Right lung (tissue), 10 donors: Measurements from ENCODE around the gene BCL2L2. TPM values are rescaled to one million over a fixed set of nuclear protein-coding genes. Genes with fewer than 3 reads are reported as not detected.
"Not testable (repeated sequence)": the region's sequence is repeated elsewhere in the genome, so short reads cannot be mapped to it uniquely, and the experiment has no call there.

ENCODE experiments used
- DNase-seq, 2 donors: peaks; one replicate each; pipeline ENCODE4 v3.0.0-alpha.2; 2013
- long read RNA-seq, 8 donors: transcript quantifications; one replicate each; lab custom pipeline, GENCODE V29; 2026
- polyA plus RNA-seq, 5 donors: library from polyadenylated mRNA; unstranded; fragments of 120-200 nt; gene quantifications; one replicate each; pipeline versions ENCODE4 v1.2.1 to v1.2.3, GENCODE V29; 2013; ENCODE audit warnings: inconsistent platforms in 1 of 5, low replicate concordance in 1 of 5; ENCODE audit not compliant: insufficient read length in 5 of 5, insufficient read depth in 1 of 5

The BCL2L2 gene, protein sequence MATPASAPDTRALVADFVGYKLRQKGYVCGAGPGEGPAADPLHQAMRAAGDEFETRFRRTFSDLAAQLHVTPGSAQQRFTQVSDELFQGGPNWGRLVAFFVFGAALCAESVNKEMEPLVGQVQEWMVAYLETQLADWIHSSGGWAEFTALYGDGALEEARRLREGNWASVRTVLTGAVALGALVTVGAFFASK
- polyA plus RNA-seq = 10 to 100 TPM; 35.9 to 42.0 (median 37.3) TPM
- long read RNA-seq, donor 1, partial matches to known transcripts = 0 of 1 reads
- long read RNA-seq, donor 1, other reads (novel, unspliced or antisense) = 0 of 1 reads
- long read RNA-seq, donor 2, partial matches to known transcripts = 0 of 5 reads
- long read RNA-seq, donor 2, other reads (novel, unspliced or antisense) = 0 of 5 reads
- long read RNA-seq, donor 3, partial matches to known transcripts = 0 of 1 reads
- long read RNA-seq, donor 3, other reads (novel, unspliced or antisense) = 0 of 1 reads
- long read RNA-seq, donor 4, partial matches to known transcripts = 0 of 3 reads
- long read RNA-seq, donor 4, other reads (novel, unspliced or antisense) = 0 of 3 reads
- long read RNA-seq, donor 5, partial matches to known transcripts = 30 of 34 reads
- long read RNA-seq, donor 5, other reads (novel, unspliced or antisense) = 0 of 34 reads
- long read RNA-seq, donor 6, partial matches to known transcripts = 0 of 3 reads
- long read RNA-seq, donor 6, other reads (novel, unspliced or antisense) = 0 of 3 reads
- long read RNA-seq, donor 7, partial matches to known transcripts = 0 of 2 reads
- long read RNA-seq, donor 7, other reads (novel, unspliced or antisense) = 0 of 2 reads
- long read RNA-seq, donor 8, partial matches to known transcripts = 0 of 2 reads
- long read RNA-seq, donor 8, other reads (novel, unspliced or antisense) = 0 of 2 reads

DNA sequence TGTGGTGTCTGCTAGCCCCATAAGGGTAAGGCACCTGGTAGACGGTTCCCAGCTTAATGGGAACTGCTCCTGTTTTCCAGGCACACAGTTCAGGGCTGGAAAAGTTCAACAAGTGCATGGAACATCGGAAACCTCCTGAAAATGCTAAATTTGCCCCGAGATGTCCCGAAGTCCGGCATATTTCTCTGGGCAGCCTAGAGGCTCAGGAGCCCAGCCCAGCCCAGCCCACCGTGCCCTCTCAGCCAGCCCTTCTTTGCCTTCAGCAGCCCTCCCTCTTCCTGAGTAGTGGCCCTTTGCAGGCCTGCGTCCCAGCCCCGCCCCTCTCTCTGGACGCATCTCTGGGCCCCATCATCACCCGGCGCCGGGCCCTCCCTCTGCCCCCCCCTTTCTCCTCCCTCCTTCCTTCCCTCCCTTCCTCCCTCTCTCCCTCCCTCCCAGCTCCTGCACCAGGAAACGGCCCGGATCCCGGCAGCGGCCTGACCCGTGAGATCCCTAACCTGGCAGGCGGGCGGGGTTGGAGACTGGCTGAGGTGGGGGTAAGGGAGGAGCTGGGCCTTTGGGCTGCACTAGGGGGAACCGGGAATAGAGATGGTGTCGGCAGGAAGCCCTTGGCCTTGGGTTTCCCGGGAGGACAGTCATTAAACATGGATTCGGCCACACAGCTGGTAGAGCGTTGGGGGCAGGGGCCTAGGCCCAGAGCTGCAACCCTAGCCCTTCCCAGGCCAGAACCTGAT is at the start of gene BCL2L2:
TSS of gene BCL2L2 (plus strand) at position 422 of the 734 bp plus-strand sequence. CDS start 935 bp downstream, outside the sequence.
- peak; percentile 91 to 93 for DNase-seq

DNA sequence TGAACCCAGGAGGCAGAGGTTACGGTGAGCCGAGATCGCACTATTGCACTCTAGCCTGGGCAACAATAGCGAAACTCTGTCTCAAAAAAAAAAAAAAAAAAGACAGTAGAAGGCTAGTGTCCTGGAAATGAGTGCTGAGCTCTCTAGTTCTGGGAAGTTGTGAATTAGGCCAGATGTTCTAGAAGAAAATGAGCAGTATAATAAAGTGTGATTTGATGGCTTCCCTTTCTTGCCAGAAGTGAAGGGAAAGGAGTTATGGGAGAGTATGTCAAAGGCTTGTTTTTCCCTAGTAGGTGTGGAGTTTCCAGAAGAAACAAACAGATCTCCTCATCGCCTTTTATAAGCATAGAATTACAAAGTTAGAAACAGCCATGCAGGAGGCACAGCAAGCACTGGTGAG is 48.4 kb upstream of the BCL2L2 start:
- no peak for DNase-seq

DNA sequence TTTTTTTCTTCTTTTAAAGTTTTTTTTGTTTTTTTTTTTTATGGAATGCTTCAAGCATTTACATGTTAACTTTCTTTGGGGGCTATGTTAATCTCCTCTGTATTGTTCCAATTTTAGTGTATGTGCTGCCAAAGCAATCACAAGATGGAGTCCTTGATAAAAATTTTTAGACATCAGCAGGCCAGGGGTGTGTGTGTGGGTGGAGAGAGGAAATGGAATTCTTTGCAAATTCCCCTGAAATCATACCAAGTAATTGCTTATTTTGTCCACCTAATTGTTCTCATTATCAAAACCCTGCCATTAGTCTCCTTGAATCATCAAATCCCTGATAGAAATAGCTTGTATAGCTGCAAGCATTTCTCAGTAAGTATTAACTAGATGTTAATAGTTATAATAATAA is 47.2 kb upstream of the BCL2L2 start:
- no peak for DNase-seq

DNA sequence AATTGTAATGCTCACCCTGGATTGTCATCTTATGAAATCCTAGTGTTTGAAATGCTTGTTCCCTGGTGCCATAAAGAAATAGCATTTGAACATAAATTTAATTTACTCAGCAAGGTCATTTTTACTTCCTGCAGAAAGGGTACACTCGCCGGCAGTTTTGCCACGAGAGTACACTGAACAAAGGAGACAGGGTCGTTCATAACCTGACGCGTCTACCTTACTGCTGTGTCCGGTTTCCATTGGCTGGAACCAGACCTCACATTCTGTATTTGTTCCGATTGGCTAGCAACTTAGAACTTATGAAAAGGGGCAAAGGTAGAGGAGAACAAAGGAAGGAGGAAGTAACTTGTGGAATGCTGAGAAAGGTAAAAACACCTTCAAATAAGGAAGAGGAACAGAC is 45.8 kb upstream of the BCL2L2 start:
- DNase-seq = not testable (repeated sequence)

DNA sequence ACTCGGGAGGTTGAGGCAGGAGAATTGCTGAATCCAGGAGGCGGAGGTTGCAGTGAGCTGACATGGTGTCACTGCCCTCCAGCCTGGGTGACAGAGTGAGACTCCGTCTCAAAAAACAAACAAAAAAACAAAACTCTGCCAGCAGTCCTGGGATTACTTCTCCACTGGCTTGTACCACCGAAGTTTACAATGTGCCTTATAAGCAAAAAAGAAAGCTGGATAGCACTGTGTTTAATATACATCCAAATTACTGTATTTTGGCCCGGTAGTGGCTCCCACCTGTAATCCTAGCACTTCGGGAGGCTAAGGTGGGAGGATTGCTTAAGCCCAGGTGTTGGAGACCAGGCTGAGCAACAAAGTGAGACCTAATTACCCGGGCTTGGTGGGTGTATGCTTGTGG is 37.4 kb upstream of the BCL2L2 start:
- no peak for DNase-seq

DNA sequence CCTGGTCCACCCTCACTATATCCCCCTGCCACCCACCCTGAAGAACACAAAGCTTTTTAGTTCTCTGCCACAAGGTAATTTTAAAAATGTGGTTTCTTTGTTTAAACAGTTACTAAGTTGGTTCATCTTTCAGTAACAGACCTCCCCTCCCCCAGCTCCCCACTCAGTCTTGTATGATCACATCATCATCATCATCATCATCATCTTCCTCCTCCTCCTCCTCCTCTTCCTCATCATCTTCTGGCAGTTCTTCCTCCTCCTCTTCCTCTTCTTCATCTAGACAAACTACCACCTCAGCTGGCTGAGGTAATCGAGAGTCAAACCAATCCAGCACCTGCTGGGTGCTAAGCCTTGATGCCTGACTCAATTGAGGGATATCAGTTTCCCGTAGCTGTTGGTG is 31.2 kb upstream of the BCL2L2 start:
- DNase-seq = no peak

DNA sequence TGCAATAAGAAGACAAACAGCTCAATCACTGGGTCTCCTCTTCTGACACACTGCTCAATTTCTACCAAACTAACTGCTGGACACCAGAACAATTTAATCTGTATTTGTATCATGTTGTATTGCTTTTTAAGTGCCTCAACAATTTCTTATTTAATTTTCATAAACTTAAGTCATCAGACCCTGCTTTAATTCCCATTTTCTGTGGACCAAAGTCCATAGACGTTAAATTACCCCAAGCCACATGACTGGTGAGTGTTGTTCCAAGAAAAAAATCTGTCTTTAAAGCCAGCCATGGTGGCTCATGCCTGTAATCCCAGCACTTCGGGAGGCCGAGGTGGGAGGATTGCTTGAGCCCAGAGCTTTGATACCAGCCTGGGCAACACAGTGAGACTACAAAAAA is 29.4 kb upstream of the BCL2L2 start:
- no peak for DNase-seq

DNA sequence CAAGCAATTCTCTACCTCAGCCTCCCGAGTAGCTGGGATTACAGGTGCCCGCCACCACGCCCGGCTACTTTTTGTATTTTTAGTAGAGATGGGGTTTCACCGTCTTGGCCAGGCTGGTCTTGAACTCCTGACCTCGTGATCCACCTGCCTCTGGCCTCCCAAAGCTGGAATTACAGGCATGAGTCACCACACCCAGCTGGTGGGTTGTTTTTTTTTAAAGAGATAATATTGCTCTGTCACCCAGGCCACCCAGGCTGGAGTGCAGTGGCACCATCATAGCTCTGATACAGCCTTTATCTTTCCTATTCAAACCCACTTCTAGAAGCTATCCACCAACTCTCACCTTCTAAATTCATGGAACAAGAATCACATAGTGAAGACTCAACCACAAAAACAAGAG is 28.7 kb upstream of the BCL2L2 start:
- not testable (repeated sequence) for DNase-seq

DNA sequence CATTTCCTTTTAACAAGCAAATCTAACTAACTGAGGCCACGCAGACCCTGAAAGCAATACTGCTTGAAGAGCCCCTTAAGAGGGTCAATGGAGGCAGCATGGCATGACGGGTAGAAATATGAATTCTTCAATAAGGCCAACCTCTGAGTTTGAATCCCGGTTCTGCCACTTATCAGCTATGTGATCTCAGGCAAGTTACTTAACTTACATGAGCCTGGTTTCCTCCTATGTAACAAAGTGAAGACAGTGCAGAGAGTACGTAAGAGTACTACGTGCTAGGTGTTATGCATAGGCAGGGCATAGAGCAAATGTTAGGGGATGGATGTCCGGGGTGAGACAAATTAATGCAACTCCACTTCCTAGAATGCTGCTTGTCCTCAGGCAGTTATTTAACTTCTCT is 25.4 kb upstream of the BCL2L2 start:
- no peak for DNase-seq

DNA sequence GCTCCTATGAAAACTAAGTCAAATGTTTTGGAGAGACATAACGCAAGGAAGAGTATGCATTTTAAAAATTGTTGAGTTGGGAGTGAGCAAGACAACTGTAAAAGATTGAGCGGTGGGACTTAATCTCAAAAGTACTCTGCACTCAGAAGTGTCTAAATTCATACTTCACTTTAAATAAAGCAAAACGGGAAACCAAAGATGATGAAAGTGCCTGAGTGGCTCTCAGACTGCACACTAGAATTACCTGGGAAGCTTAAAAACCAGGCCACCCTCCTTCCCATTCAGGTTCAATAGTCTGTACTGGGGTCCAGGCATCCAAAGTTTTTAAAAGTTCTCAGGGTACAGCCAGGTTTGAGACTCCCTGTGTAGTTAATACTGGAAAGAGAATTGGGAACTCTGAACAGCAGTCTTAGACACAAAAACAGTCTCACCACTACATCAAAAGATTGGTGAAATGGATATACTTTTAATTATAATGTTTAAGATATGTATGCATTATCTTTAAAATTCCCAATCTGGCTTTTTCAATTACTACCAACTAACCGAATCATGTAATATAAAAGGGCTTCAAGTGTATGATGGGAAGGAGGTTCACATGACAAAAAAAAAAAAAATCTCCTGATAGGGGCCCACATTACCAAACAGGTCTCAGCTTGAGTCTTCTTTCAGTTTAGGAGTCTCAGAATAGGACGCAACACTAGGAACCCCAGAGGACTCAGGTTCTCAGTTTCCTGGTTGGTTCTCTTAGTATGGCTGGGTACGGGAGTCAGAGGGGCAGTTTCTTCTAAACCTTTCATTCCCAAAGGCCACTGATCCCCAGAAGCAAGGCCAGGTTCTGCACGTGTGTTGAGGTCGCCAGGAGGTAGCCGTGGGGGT is 21.7 kb upstream of the BCL2L2 start:
- DNase-seq = peak in 1 of 2 donors; percentile 20

DNA sequence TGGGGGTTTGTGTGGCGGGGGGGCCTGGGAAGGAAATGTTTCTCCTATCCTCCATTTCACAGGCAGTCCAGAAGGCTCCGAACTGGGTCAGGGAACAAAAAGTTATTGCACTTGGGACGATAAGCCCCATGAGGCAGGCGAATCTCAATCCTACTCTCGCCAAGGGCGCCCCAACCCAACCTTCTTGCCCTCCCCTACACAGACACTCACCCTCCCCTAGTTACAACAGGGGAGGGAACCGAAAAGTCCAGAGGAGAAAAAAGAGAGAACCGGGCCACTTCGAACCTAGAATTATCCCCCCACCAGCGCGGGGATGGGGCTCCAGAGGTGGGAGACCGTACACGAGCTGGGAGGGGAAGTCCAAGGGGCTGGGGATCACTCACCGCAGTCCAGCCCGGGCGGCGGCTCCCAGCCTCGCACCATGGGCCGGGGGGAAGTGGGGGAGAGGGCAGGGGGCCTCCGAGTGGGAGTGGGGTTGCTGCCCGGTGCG is 21.1 kb upstream of the BCL2L2 start:
- DNase-seq = no peak

DNA sequence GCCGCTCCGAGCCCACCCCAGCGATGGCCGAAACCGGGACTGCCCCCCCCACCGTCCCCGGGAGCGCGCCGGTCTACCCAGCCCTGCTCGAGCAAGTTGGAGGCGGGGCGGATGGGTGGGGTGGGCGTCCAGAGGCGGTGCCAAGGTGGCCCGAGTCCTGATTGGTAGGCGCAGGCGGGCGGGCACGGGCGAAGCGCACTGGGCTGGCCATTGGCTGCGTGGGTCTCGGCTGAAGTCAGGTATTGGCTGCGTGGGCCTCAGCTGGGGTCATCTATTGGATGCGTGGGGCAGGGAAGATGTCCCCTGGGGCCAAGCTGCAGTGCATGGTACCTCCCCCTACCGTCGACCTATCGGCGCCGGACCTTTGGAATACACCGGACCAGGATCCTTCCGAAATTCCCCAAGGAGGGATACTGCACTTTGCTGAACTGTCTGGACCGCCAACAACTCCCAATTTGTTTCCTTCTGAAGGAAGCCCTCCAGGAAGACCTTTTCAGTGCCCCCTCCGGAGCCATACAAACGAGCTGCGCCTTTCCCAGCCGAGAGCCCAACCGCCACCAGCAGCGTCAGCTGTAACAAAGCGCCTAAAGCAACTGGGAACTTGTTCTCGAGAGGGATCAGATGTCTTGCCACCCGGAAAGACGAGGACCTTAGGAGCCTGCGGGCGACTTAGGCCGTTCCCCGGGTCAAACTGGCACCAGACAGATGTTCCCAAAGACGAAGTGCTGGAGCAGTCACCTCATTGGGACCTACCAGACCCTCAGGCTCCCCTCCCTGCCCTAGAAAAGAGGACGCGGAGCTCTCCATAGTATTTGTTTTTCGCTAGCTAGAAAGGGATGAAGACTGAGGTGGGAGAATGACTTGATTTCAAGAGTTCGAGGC is 20.4 kb upstream of the BCL2L2 start, which contains the start of gene HOMEZ:
TSS of gene HOMEZ (minus strand) at position 113 of the 882 bp plus-strand sequence. CDS start 180 bp downstream, outside the sequence.
- DNase-seq = peak; percentile 94 to 97

DNA sequence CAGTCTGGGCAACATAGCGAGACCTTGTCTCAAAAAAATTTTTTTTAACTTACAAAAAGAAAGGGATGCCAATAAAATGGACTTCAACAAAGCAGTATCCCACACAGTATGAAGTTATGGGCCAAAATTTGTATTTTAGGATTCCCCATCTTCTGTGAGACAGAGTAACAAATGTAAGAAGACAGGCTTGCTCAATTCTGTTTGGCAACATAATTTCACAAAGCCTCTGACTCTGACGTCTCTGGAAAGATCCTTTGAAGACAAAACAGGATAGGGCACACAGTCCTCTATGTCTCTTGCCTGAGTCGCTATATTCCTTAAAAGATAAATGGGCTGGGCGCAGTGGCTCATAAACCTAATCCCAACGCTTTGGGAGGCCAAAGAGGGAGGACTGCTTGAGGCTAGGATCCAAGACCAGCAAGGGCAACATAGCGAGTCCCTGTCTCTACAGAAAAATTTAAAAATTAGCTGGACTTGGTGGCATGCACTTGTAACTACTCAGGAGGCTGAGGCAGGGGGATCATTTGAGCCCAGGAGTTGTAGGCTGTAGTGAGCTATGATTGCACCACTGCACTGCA is 19.6 kb upstream of the BCL2L2 start:
- DNase-seq = no peak

DNA sequence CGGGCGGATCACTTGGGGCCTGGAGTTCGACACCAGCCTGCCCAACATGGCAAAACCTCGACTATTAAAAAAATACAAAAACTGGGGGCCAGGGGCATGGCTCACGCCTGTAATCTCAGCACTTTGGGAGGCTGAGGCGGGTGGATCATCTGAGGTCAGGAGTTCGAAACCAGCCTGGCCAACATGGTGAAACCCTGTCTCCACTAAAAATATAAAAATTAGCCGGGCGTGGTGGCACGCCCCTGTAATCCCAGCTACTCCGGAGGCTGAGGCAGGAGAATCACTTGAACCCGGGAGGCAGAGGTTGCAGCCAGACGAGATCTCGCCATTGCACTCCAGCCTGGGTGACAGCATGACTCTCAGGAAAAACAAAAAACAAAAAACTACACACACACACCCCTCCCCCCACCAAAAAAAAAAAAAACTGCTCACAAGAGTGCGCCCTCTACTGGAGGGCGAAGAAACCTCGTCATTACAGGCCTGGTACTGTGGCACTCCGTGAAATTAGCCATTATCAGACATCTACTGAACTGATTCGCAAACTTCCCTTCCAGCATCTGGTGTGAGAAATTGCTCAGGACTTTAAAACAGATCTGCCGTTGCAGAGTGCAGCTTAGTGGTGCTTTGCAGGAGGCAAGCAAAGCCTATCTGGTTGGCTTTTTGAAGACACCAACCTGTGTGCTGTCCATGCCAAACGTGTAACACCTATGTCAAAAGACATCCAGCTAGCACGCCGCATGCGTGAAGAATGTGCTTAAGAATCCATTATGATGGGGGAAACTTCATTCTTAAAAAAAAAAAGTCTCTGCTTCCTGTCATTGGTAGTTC is 11.7 kb upstream of the BCL2L2 start:
- DNase-seq = peak in 1 of 2 donors; percentile 49

DNA sequence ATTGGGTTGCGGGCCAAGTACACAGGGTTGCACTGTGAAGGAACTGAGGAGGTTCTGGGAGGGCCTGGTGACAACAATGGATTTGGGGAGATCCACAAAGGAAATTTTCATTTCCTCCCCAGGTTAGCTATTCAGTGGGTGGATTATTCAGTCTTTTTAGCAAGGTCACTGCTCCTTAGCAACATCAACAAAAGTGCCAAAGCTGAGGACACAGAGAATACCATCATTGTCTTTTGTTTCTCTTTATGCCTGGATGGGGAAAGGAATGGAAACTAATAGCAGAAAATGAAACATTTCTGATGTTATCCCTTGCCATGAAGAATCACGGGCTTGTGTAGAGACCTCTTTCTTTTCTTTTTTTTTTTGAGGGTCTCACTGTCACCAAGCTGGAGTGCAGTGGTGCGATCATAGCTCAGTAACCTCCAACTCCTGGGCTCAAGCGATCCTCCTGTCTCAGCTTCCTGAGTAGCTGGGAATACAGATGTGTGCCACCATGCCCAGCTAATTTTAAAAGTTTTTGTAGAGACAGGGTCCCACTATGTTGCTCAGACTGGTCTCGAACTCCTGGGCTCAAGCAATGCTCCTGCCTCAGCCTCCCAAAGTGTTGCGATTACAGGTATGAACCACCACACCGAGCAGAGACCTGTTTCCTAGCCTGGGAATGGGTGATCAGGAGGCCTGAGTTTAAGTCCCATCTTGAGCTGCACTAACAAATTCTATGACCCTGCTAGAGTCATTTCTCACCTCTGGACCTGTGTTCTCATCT is 10.4 kb upstream of the BCL2L2 start:
- no peak for DNase-seq

DNA sequence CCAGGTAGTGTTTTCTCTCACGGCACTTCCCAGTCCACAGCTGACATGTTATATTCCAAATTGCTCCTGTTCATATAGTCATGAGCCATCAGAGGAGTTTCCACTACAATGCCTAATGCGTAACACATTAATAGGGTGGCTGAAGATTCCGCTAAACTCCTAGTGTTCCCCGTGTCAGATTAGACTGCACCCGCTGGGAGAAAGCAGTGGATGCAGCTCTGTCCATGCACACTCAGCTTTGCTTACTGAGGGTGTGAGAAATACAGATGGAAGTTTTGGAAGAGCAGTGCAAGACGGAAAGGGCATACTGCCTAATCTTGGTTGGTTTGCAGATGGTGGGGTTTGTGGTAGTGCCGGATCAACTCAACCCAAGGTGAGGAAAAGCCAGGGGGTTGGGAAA is 9.5 kb upstream of the BCL2L2 start:
- DNase-seq = no peak

DNA sequence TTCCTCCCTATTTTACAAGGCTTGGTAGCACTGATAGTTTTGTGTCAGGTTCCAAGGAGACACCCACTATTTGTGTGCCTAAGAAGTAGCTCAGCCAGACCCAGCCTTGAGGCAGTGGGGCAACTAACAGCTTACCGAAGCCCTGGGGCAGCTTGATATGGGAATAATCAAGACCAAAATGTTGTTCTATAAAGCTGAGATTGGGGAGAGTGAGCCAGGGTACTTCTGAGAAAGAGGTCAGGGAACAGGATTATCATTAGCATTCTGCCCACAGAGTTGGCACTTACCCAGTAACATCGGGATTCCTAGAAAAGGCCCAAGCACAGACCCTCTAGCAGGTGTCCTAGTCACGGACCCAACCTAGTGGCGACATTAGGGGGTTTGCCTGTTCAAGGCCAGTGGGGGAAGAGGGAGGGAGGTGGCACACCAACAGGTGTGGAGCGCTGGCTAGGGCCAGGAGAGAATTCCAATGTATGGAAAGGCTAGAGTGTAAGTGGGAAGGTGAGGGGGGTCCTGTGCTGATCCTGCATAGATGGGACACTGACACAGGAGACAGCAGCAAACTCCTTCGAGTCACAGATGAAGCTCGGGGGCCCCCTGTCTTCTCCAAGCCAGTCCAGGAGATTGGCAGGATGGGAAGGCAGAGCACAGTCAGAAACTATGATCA is 8.9 kb upstream of the BCL2L2 start:
- no peak for DNase-seq
